HG03521 (cell line): ENCODE results near the gene ITFG1.
A peak's percentile ranks its signal among the peaks of the same experiment; 100 is the strongest.

Source experiments
- ATAC-seq: cut with Tn5 transposase; IDR thresholded peaks from one replicate; pipeline ENCODE4 v1.9.1; 2021; ENCODE audit warnings: mild to moderate bottlenecking, moderate library complexity; ENCODE audit not compliant: unreplicated experiment

ITFG1 gene

DNA sequence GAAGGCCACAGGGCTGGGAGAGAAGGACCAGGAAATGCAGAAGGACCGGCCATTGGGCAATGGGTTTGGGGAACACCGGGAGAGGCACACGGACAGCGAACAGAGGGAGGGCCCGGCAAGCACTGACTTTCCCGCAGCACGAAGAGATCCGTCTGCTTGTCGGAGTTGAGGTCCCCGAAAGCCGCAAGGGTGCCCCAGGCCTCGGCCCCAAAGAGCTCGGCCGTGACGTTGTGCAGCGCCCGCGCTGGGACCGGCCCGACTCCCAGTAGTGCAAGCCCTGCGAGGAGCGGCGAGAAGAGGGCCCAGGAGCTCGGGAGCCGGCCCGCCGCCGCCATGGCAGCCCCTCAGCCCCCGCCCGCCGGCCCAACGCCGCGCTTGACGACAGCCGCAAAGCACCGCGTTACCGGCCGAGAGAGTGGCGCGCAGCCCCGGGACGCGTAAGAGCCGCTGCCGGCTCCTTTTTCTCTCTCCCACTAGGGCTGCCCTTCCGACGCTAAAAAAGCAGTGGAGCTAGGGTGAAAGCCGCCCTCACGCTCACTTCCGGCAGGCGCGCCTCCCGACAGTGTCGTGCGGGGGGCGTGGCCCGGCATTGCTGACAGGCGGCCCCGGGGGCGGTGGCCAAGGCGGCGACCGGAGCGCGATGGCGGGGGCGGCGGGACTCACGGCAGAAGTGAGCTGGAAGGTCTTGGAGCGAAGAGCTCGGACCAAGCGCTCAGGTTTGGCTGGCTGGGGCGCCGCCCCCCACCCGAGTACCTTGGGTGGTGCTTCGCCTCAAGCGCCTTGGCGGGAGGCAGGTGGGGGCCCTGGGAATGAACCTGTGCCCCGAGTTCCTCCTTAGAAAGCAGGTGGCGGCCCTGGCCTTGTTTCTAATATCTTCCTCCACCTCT, at the start of gene ITFG1, which contains the start of gene PHKB:
TSS of gene ITFG1 (minus strand) at position 353 of the 887 bp plus-strand sequence. CDS start at position 335, 18 bp downstream.
TSS of gene PHKB (plus strand) at position 621 of the 887 bp plus-strand sequence. CDS start at position 641, 20 bp downstream.
- peak; percentile 85 for ATAC-seq

DNA sequence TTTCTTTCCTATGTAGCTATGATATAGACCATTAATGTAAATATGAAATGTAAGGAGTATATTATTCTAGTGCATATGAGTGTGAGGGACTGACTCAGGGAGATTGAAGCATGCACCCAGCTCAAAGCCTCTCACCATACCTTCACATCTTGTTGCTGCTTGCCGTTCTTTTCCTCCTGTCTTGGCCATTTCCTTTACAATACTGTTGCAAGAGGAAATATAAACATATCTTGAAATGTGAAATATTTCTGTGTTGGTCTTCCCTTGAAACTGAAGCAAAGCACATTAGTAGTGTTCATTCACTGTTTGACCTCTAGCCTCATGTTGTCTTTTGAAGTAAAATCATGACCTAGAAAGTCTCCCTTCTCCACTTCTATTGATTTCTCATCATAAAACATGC, 46.8 kb upstream of the ITFG1 start:
- no peak for ATAC-seq

DNA sequence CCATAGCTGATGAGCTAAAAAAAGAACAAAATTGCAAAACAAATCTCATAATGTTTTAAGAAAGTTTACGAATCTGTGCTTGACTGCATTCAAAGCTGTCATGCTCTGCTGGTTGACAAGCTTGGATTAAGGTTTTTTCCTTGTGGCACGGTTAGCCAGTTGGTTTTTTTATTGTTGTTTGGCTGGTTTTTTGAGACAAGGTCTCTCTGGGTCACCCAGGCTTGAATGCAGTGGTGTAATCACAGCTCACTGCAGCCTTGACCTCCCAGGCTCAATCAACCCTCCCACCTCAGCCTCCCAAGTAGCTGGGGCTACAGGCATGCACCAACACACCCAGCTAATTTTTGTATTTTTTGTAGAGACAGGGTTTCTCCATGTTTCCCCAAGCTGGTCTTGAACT, 45.9 kb upstream of the ITFG1 start:
- ATAC-seq = no peak

DNA sequence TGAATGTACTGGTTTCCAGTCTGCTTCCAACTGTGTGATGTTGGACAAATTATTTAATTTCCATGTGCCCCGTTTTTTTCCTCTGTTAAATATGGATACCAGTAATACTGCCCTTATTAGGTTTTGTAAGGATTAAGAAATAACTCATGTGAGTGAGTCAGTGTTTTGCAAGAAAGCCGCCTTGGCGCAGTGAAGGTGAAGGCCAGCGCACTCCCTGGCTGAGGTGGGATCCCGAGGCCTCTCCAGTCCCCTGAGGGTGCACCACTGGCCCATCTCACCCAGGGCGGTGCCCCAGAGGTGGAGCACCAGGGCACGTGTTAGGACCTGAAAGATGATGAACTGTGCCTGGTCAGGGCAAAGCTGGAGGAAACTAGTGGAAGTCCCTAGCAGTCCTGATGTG, 43.7 kb upstream of the ITFG1 start:
- ATAC-seq = no peak

DNA sequence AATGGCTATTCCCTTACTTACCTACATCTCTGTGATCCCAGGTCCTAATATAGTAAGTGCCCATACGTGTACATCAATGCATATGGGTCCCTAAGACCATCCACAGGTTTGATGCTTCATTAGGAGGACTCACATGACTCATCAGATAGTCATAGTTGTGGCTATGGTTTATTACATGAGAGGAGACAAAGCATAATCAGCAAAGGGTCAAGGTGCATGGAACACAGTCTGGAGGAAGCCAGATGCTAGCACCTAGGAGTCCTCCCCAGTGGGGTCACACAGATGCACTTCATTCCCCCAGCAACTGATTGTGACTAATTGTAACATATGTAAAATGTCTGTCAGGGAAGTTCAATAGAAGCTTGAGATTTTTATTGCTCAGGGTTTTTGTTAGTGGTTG, 43.1 kb upstream of the ITFG1 start:
- ATAC-seq = no peak

DNA sequence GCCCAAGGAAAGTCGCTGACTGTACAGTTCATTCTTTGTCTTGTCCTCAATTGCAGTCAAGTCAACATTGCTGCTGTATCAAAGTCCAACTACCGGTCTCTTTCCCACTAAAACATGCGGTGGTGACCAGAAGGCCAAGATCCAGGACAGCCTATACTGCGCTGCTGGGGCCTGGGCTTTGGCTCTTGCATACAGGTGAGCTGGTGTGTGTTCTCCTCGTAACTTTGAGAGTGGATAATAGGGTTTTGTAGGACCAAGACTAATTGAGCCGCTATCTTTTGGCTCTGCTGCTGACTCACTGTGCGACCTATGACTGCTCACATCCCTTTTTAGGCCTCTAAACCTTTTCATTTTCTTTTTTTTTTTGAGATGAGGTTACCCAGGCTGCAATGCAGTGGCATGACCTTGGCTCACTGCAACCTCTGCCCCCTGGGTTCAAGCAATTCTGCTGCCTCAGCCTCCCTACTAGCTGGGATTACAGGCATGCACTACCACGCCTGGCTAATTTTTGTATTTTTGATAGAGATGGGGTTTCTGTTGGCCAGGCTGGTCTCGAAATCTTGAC, 38.9 kb upstream of the ITFG1 start:
- no peak for ATAC-seq

DNA sequence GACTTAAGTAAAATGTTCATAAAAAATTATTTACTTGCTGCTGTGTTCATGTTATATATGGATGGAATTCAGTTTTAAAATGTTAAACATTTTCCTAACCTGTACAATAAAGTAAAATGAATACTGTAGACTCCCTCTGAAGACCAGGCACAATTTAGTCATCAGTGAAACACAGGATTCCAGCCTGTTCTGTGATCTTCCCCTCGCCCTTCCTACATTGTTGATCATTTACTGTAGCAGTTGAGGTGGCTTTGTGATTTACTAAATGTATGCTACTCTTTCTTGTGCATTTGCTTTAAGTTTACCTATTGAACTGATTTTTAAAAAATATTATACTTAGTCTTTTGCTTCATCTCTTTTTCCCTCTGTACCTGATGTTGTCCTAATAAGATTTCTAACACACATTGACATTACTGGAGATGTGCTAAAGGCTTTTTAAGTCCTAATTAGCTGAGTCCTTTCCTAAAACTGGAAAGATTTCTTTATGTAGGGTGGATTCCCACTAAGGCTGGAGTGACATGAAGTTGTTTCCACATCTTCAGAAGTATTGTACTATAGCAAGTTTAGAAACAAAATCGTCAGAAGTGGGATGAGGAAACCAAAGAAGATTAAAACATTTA, 38.3 kb upstream of the ITFG1 start:
- no peak for ATAC-seq

DNA sequence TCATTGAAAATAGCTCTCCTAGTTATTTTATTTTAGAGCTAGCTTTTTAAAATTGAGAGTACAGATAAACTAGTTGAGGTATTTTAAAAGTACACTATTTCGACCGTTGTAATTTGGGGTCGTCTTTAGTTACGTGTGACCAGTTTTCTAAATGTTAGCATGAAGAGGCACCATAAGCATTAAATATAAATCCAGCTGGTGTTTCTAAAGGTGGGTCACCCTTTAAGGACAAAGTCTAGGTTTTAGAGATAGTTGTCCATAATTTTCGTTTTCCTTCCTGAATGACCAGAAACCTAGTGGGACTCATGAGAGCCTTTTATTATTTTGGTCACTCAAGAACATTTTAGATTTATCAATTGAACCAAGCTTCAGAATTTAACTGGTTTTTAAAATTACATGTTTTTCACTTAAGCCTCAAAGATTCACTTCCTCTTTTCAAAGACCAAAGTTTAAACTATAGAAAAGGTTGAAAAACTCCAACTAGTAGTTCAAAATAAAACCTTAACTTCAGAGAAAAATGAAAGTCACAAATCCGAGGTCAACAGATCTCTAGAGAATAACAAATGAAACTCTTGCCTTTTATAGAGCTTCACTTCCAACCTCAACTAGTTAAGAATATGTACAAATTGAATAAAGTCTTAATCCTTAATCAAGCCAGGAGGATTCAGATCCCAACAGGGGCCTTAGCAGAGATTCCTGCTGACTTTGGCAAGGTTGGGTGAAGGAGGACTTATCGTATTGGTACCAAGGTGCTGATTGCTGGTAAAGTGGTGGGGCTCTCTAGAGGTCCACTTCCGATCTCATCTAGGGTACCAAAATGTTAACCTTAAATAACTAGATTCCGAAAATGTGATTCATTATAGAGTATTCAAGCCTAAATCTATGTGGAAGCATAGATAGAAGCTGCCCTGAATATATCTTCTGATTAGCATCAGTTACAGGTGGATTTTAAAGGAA, 32.8 kb upstream of the ITFG1 start:
- ATAC-seq = peak; percentile 50

DNA sequence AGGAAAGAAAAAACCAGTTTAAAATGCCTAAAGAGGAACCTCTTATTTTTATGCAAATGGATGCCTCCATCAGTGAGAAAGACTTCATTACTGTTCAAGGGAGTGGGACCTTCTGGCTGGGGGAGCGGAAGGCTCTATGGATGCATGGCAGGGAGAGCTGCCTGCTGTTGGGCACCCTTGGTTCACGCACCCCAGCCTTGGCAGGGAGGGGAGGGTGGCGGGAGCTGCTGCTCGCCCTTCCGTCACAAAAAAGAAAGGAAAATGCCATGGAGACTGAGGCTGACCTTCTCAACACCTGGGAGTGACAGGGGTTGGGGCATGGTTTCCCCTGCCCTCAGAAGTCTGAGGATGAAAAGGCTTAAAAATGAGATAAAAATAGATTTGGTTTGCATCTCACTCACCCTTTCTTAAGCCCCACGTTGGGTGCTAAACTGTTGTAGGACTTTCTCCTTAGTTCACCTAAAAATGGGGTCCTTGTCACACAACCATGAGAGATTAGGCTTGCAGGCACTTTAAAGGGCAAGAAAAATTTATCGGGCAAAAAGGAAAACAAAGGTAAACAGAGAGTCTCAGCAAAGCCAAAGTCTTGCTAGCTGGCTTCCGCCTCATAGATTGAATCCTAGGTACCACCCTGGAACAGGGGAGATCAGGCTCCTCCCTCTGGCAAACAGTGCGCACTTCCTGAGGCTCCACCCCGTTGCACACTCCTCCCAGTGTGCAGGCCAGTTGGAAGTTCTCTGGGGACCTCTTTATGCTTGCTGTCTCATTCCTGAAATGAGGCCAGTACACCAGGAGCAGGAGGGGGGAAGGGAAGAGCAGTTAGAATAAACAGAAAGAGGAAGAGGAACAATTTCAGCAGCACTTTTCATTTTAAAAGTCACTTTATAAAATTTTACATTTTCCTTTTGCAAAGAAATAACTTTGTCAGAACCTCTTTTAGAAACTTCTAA, 31.8 kb upstream of the ITFG1 start:
- peak; percentile 61 for ATAC-seq

DNA sequence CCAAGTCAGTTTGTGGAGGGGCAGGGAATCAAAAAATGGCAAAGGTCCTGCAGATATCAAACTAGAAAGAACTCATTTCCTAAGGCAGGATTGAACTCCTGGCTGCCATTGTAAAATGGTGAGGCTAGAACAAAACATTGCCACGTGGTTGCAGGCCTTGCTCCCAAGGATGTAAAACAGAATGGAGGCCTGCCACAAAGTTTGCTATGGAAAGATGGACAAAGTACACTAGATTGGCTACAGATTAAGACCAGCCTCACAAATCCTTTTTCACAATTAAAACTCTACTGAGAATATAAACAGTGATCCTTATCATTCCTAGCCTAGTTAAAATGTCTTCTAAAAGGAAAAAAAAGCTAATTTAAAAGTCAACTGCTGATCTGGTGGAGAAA, 31.2 kb upstream of the ITFG1 start:
- ATAC-seq = no peak

DNA sequence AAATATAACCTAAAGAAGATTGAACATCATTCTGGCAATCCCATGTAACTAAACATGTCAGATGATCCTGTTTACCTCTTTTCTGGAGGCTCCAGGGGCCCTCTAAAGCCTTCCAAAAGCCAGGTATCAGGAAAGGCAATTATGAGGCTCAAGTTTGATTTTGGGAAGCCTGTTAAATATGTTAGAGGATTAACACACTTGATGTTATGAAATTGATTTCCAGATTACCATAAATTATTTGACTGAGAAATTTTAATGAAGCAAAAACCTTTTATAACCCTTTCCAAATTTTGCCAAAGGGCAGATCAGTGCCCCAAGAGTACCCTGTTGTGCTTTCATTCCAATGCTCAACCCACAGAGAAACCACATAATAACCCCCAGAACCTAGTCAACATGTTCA, 29.6 kb upstream of the ITFG1 start:
- ATAC-seq = no peak

DNA sequence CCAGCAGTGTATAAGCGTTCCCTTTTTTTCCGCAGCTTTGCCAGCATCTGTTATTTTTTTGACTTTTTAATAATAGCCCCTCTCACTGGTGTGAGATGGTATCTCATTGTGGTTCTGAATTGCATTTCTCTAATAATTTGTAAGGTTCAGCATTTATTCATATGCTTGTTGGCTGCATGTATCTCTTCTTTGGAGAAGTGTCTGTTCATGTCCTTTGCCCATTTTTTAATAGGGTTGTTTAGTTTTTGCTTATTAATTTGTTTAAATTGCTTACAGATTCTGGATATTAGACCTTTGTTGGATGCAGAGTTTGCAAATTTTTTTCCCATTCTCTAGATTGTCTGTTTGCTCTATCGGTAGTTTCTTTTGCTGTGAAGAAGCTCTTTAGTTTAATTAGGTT, 27.2 kb upstream of the ITFG1 start:
- ATAC-seq = no peak

DNA sequence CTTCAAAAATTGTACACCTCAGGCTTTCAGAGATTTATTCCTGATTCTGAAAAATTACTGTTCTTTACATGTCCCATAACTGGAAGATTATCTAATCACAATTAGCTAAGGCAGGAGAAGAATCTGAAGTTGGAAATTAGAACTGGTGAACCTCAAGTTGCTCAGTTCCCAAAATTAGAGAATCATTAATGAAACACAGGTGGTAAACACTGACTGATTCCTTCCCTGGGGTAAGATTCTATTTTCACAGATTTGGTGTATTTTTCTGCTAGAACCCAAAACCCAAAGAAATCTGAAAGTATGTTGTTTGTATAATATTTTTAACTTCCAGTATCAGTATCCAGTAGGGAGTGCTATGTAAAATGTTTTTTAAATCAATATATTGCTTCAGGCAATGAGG, 26.0 kb upstream of the ITFG1 start:
- no peak for ATAC-seq

DNA sequence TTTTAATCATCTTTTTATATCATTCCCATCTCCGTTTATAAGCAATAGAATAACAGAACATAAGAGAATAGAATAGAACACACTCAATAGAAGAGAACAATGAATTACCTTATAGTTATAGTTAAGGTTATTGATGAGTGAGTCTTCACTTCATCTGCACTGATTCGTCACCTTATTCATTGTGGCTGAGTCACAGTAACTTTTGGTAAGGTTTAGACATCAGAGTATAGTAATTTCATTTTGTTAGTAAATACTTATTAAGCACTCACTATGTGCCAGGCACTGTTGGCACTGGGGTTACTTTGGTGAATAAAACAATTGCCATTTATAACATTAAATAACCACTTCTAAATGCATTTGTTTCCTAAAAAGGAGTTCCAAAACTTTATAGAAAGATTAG, 22.8 kb upstream of the ITFG1 start:
- no peak for ATAC-seq

DNA sequence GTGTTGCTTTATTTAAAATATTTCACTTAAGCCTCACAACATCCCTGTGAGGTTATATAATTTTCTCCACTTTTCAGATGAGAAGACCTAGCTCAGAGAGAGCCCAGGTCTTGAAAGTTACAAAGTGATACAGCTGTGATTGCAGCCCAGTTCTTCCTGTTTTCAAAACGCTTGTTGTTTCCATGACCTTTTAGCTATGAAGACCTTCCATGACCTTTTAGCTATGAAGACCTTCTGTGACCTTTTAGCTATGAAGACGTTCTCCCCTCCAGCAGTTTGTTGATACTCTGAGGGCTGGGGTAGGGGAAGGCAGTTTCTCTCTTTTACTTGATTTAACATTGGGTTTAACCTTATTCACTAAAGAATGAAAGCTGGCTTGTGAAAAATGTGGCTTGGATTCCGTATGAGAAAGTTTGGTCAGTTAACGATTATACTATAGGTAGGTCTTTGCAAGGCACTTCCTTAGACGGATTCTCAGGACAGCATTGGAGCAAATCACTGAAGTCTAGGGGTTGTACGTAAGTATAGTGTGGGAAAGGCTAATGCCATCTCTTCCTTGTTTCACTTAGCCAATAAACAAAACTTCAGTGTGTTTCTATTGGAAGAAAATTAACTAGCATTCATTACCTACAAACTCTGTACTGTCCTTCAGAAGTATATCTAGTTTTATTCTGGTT, 21.0 kb upstream of the ITFG1 start:
- no peak for ATAC-seq

DNA sequence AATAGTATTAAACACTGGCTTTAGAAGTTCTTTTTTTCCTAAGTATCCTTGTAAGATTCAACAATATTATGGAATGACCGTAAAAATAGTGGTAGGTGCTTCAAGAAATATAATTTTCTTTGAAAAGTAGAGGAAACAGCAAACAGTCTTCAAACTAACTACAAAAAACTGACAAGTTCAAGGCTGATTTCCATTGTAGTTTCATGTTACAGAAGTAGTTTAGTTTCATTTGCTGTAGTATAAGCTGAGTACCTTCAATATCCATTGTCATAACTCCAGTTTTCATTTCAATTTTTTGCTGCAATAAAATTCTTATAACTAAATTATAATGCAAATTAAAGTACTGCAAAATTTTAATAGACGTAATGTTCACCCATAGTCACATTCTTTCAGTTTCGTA, 19.5 kb upstream of the ITFG1 start:
- no peak for ATAC-seq

DNA sequence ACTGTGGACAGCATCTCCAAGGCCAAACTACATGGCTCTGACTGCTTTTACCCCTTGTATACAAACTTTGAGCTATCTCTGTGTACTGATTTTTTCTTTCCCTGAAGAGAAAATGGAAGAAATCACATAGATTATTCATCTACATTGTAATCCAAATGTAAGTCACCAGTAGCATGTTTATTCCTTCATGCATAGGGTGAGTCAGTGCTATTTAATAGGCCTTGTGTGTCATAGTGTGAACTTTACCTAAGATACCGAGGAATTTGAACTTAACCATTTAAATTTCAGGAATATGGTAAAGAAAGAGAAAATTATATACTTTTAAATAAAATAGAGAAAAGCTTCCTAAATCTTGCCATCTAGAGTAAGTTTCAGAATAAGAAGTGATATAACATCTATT, 16.8 kb upstream of the ITFG1 start:
- no peak for ATAC-seq

DNA sequence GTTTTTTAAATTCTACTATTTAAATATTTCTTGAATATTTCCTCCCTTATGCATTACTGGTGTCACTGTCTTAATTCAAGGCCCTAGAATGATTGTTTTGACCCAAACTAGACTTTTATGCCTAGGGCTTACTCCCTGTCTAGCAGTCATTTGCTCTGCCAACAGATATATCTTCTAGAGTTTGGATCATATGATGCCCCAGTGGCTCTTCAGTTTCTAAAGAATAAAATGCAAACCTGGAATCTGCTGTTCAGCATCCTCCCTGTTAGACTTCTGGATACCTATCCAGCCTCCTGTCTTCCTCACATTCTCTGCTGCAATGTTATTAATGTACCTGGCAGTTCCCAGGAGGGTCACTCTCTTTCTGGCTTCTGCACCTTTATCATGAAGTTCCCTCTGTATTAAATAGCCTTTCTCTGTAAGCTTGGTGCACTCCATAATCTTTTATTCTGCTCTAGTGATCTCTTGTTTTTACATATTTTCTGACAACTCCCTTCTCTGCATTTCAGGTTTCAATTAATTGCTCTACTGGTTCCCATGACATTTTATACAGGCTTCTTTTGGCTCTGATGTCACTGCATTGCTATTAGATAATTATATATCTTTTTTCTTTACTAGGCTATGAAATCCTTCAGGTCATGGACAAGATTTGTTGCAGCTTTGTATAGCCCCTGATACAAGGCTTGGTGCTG, 15.9 kb upstream of the ITFG1 start:
- no peak for ATAC-seq

DNA sequence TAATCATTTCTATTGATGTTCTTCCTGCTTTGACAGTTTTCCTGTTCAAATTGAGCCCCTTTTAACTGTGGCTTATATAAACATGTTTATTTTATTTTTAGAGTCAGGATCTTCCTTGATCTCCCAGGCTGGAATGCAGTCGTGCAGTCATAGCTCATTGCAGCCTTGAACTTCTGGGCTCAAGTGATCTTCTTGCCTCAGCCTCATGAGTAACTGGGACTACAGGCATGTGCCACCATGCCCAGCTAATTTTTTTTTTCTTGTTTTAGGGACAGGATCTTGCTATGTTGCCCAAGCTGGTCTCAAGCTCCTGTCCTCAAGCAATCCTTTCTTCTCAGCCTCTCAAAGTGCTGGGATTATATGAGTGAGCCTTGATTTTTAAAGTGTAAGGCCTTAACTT, 14.9 kb upstream of the ITFG1 start:
- no peak for ATAC-seq
